Measurements from ENCODE around the gene SPINK6. TPM values are rescaled to one million over a fixed set of nuclear protein-coding genes. Genes with fewer than 3 reads are reported as not detected.

The SPINK6 gene, protein sequence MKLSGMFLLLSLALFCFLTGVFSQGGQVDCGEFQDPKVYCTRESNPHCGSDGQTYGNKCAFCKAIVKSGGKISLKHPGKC
- total RNA-seq: not detected

DNA sequence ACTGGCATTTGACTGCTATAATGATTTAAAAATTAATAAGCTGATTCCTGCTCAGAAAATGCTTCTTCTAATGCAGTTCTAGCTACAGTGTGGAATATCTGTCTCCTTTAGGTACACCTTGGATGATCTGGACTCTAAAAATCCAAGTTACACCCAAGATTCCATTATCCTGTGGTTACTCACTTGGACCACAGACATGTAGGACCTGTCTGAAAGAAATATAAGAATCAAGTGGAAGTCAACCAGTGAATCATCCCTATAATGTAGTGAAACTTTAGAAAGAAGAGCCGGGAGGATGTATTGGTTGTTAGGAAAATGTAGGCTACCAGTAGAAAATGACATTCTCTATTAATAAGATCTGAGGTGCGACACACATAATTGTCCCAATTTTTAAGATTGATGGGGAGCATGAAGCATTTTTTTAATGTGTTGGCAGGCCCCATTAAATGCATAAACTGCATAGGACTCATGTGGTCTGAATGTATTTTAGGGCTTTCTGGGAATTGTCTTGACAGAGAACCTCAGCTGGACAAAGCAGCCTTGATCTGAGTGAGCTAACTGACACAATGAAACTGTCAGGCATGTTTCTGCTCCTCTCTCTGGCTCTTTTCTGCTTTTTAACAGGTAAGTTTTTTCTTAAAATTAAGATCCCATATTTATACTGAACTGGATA is at the start of gene SPINK6:
TSS of gene SPINK6 (plus strand) at position 512 of the 673 bp plus-strand sequence. CDS start at position 567, 55 bp downstream.
- peaks cover 1% of the 10 kb centered on the region for H3K4me1 Mint-ChIP-seq
- H3K9me3 Mint-ChIP-seq: no peaks in the 10 kb centered on the region
- DNase-seq: no peak
- ChIA-PET CTCF (no interaction called here), POLR2A (no interaction called here)
- no peak within 1 kb of the TSS for H3K27ac Mint-ChIP-seq
- H3K27me3 Mint-ChIP-seq: peaks cover 9% of the 10 kb centered on the region
- H3K36me3 Mint-ChIP-seq (ENCODE audit: low read depth): no peaks in the 10 kb centered on the region
- H3K4me3 Mint-ChIP-seq: no peak within 1 kb of the TSS

DNA sequence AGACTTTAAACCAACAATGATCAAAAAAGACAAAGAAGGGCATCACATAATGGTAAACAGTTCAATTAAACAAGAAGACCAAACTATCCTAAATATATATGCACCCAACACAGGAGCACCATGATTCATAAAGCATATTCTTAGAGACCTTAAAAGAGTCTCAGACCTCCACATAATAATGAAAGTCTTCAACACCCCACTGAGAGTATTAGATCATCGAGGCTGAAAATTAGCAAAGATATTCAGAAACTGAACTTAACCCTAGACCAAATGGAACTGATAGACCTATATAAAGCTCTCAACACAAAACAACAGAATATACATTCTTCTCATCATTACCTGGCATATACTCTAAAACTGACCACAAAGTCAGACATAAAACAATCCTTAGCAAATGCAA is 46.2 kb upstream of the SPINK6 start:
- no peaks in the 10 kb centered on the region for H3K9me3 Mint-ChIP-seq
- no peaks in the 10 kb centered on the region for H3K27me3 Mint-ChIP-seq
- no peaks in the 10 kb centered on the region for H3K4me1 Mint-ChIP-seq
- POLR2A ChIA-PET: no interaction called here
- CTCF ChIA-PET: no interaction called here
- H3K4me3 Mint-ChIP-seq: no peak overlapping the region
- no peaks in the 10 kb centered on the region for H3K36me3 Mint-ChIP-seq (ENCODE audit: low read depth)
- no peak for DNase-seq
- no peak overlapping the region for H3K27ac Mint-ChIP-seq

DNA sequence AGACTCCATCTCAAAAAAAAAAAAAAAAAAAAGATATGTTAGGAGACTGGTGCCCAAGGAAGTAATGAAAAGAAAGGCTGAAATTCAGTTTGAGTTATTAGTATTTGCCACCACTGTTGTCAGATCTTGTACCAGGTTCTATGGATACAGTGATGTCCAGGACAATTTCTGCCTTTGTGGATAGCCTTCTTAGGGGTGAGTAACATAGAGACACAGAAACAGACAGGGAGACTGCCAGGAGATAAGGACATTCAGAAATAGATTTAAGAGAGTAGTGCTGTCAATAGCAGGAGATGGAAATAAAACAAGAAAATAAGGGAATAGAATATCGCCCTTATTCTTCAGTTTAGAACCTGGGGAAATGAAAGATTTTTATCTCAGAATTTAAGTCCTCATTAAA is 40.8 kb upstream of the SPINK6 start:
- Mint-ChIP-seq H3K27ac (no peak overlapping the region), H3K36me3 (ENCODE audit: low read depth) (no peaks in the 10 kb centered on the region), H3K9me3 (no peaks in the 10 kb centered on the region), H3K4me1 (no peaks in the 10 kb centered on the region), H3K4me3 (no peak overlapping the region), H3K27me3 (peaks cover 3% of the 10 kb centered on the region)
- CTCF ChIA-PET: no interaction called here
- no peak for DNase-seq
- POLR2A ChIA-PET: no interaction called here

DNA sequence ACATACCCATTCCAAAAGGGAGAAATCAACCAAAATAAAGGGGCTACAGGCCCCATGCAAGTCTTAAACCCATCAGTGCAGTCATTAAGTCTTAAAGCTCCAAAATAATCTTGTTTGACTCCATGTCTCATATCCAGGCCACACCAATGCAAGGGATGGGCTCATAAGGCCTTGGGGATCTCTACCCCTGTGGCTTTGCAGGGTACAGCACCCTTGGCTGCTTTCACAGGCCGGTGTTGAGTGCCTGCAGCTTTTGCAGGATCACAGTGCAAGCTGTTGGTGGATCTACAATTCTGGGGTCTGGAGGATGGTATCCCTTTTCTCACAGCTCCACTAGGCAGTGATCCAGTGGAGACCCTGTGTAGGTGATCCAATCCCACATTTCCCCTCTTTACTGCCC is 39.5 kb upstream of the SPINK6 start:
- DNase-seq: no peak
- ChIA-PET POLR2A (no interaction called here), CTCF (no interaction called here)
- peaks cover 3% of the 10 kb centered on the region for H3K27me3 Mint-ChIP-seq
- H3K27ac Mint-ChIP-seq: no peak overlapping the region
- no peaks in the 10 kb centered on the region for H3K36me3 Mint-ChIP-seq (ENCODE audit: low read depth)
- no peaks in the 10 kb centered on the region for H3K9me3 Mint-ChIP-seq
- no peaks in the 10 kb centered on the region for H3K4me1 Mint-ChIP-seq
- no peak overlapping the region for H3K4me3 Mint-ChIP-seq

DNA sequence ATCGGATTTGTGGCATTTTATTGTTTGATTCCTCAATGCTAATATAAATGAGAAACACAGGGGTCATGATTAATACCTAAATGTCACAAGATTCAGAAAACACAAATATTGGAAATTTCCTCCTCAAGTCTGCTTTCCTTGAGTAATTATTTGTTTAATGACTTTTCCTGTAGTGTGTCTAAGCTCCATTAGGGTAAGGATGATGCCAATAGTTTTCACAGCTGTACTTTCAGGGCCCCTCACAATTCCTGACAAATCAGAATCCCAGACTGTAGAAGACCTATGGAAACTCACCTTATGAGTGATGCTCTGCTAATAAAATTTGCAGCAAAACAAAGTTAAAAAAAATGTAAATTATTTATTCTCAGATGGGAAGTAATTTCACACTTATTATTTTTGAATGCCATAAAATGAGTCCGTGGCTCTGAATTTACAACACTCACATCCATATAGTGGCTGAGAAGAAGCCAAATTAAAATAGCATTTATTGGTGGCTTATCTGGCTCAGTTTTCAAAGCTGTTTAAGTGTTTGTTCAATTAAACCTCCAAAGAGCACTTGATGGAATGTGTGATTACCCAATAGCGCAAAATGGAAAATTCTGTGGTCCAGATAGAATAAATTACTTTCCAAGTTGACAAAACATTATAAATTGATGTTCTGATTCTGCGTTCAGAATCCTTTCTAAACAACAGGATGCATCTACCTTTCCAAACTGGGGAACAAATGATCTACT is 36.1 kb upstream of the SPINK6 start:
- CTCF ChIA-PET: no interaction called here
- peaks cover 5% of the 10 kb centered on the region for H3K27me3 Mint-ChIP-seq
- DNase-seq: no peak
- H3K27ac Mint-ChIP-seq: no peak overlapping the region
- no peaks in the 10 kb centered on the region for H3K36me3 Mint-ChIP-seq (ENCODE audit: low read depth)
- no peaks in the 10 kb centered on the region for H3K4me1 Mint-ChIP-seq
- H3K9me3 Mint-ChIP-seq: no peaks in the 10 kb centered on the region
- POLR2A ChIA-PET: no interaction called here
- H3K4me3 Mint-ChIP-seq: no peak overlapping the region

DNA sequence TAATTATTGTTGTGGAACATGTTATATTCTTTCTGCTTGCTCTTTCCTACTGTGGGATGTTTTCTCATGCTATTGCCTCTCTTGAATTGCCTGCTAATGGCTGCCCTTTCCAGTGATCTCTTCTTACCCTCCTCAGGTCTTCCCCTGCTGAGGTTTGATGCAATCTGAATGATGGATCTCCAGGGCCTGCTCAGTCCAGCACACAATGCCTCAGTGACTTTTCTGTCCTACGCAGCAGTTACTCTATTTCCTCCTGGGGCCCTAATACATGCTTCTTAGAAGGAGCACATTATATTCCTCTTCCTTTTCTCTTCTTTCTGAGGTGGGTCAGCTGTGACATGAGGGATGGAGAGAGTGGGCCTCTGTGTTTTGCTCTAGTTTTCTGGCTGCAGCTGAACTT is 34.6 kb upstream of the SPINK6 start, which contains the start of gene SPINK14:
TSS of gene SPINK14 (plus strand) at position 301 of the 400 bp plus-strand sequence. CDS start 1,187 bp downstream, outside the sequence.
- peaks cover 9% of the 10 kb centered on the region for H3K27me3 Mint-ChIP-seq
- POLR2A ChIA-PET: no interaction called here
- no peak within 1 kb of the TSS for H3K27ac Mint-ChIP-seq
- H3K4me3 Mint-ChIP-seq: no peak within 1 kb of the TSS
- DNase-seq: no peak
- H3K36me3 Mint-ChIP-seq (ENCODE audit: low read depth): no peaks in the 10 kb centered on the region
- H3K4me1 Mint-ChIP-seq: no peaks in the 10 kb centered on the region
- CTCF ChIA-PET: no interaction called here
- H3K9me3 Mint-ChIP-seq: no peaks in the 10 kb centered on the region

DNA sequence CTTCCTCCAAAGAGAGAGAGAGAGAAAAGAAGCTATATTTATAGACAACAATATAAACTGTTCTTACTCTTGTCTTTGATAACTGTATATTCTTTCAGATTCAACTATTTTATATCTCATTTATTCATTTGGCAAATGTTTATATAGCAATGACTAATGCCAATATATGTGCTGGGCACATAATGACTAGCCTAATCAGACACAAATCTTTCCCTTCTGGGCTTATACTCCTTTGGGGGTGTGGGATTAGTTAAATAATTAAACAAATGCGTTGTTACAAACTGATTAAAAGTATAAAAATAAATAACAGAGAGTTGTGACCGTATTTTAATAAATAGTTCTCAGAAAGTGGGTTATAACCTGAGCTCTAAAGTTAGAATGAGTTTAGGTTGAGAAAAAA is 30.5 kb upstream of the SPINK6 start:
- Mint-ChIP-seq H3K27ac (no peak overlapping the region), H3K27me3 (peaks cover 11% of the 10 kb centered on the region), H3K9me3 (no peaks in the 10 kb centered on the region), H3K4me3 (no peak overlapping the region), H3K4me1 (no peaks in the 10 kb centered on the region), H3K36me3 (ENCODE audit: low read depth) (no peaks in the 10 kb centered on the region)
- POLR2A ChIA-PET: no interaction called here
- no peak for DNase-seq
- CTCF ChIA-PET: no interaction called here

DNA sequence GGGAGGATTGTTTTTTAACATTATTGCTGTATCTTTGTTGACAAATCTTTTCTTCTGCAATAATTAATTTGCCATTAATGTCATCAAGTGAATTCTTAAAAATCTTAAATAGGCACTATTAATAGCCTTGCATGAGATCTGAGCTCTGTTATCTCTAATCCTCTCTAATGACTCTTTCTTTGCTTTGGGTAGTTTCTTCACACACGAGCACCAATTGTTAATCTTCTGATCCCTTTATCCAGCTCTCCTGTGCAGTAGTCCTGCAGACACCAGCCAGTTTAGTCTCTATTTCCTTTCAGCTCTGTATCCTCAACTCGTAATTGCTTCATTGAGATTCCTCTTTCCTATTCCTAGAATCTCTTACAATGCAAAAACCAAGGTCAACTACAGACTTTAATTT is 26.4 kb upstream of the SPINK6 start:
- no peak overlapping the region for H3K4me3 Mint-ChIP-seq
- no peak for DNase-seq
- H3K27ac Mint-ChIP-seq: no peak overlapping the region
- no peaks in the 10 kb centered on the region for H3K36me3 Mint-ChIP-seq (ENCODE audit: low read depth)
- ChIA-PET CTCF (no interaction called here), POLR2A (no interaction called here)
- no peaks in the 10 kb centered on the region for H3K9me3 Mint-ChIP-seq
- H3K27me3 Mint-ChIP-seq: peaks cover 14% of the 10 kb centered on the region
- no peaks in the 10 kb centered on the region for H3K4me1 Mint-ChIP-seq

DNA sequence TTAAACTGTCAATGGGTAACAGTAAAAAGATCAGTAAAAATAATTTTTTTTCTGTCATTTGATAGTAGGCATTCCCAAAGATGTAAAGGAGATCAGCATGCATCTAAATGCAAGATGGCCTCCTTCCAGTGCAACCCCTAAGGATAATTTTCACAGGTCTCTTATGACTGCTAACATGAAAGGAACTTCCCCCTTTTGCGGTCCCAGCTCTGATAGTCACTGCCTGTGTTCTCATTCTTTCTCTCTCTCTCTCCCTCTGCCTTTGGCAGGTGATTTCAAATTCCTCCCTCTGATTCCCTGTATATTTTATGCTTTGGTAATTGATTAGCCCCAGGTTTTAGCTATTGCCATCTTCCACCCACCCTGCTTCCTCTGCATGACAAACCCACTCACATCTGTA is 25.6 kb upstream of the SPINK6 start:
- H3K9me3 Mint-ChIP-seq: no peaks in the 10 kb centered on the region
- H3K27ac Mint-ChIP-seq: no peak overlapping the region
- H3K4me3 Mint-ChIP-seq: no peak overlapping the region
- H3K4me1 Mint-ChIP-seq: no peaks in the 10 kb centered on the region
- CTCF ChIA-PET: no interaction called here
- DNase-seq: no peak
- peaks cover 14% of the 10 kb centered on the region for H3K27me3 Mint-ChIP-seq
- POLR2A ChIA-PET: no interaction called here
- H3K36me3 Mint-ChIP-seq (ENCODE audit: low read depth): no peaks in the 10 kb centered on the region

DNA sequence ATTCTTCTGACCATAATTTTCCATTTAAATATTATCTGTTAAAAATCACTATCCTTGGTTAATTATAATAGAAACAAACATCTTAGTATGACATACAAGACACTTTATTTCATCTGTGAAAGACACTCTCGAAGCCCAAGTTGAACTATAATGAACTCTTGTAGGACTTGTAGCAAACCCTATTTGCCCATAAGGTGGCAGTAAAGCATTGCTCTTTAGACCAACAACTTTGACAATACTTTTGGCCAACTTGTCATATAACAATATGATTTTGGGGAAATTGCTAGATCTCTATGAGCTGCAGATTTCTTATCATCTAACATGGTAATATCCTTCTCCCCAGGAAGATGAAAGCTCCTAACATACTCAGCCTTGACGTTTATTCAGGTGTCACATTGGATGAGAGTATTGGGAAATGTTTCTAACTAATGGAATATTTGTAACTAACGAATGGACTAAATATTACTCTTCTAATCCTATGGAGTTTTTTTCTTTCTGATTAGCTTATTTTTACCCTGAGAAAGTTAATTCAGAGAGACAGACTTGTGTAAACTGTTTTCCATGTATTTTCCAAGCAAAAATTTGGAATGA is 23.5 kb upstream of the SPINK6 start:
- DNase-seq: no peak
- H3K27ac Mint-ChIP-seq: no peak overlapping the region
- ChIA-PET CTCF (interaction anchor here (1.5 to 3.1 kb wide), 3 partner anchors 193 to 552 kb away, joined by 4 to 22 read pairs (median 8); no protein-coding TSS in a partner anchor), POLR2A (no interaction called here)
- peaks cover 10% of the 10 kb centered on the region for H3K27me3 Mint-ChIP-seq
- H3K4me3 Mint-ChIP-seq: no peak overlapping the region
- no peaks in the 10 kb centered on the region for H3K9me3 Mint-ChIP-seq
- H3K4me1 Mint-ChIP-seq: no peaks in the 10 kb centered on the region
- H3K36me3 Mint-ChIP-seq (ENCODE audit: low read depth): no peaks in the 10 kb centered on the region

DNA sequence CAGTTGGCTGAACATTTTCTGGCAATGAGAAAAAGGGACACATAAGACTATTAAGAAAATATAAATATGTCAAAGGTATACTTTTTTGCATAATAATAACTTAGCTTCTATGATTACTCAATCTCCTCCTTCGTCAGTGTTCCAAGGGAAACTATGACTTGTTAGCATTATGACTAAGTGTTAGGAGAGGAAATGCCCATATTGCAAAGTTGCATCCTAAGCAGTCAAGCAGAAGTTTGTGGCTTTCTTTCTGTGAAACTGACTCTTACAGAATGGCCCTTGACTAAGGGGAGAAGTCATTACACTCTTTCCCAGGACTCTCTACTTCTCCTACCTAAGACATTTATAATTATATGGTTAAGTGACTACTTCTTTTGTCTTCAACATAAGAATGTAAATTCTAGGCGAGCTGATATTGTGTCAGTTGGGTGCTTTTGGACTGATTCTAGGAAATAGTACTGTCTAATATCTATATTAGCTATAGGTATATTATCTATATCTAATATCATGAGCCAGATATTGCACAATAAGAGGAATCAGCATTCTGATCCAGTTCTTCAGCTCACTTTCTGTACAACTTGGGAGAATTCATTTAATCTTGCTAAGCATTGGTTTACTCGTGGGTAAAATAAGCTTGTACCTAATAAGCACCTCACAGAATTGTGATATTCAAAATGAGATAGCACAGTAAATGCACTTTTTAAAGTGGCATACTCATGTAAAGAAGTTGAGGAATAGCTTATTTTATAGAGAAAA is 16.4 kb upstream of the SPINK6 start:
- no peak for DNase-seq
- Mint-ChIP-seq H3K9me3 (no peaks in the 10 kb centered on the region), H3K27me3 (peaks cover 6% of the 10 kb centered on the region), H3K36me3 (ENCODE audit: low read depth) (no peaks in the 10 kb centered on the region), H3K27ac (no peak overlapping the region), H3K4me1 (peaks cover 9% of the 10 kb centered on the region), H3K4me3 (no peak overlapping the region)
- ChIA-PET CTCF (interaction anchor here (0.6 to 1.4 kb wide), 2 partner anchors 43 to 544 kb away, joined by 3 to 5 read pairs; no protein-coding TSS in a partner anchor), POLR2A (no interaction called here)

DNA sequence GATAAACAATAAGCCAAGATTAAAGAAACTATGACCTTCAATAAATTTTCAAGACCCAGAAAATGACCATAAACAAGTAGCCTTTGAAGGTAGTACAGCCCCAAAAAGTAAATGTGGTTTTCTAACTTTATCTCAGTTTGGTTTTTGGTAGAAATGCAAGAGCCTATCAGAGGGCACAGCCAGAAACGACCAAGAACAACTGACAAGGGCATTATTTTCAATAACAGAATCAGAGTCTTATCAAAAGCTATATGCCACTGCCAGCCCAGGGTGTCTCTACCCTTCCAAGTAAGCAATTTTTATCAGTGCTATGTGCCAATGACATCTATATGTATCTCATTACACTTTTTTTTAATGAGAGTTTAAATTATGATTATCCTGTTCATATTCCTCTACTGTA is 11.8 kb upstream of the SPINK6 start:
- DNase-seq: no peak
- H3K9me3 Mint-ChIP-seq: no peaks in the 10 kb centered on the region
- no peak overlapping the region for H3K27ac Mint-ChIP-seq
- no peak overlapping the region for H3K4me3 Mint-ChIP-seq
- H3K27me3 Mint-ChIP-seq: peaks cover 6% of the 10 kb centered on the region
- CTCF ChIA-PET: no interaction called here
- POLR2A ChIA-PET: no interaction called here
- H3K36me3 Mint-ChIP-seq (ENCODE audit: low read depth): no peaks in the 10 kb centered on the region
- H3K4me1 Mint-ChIP-seq: peaks cover 5% of the 10 kb centered on the region

DNA sequence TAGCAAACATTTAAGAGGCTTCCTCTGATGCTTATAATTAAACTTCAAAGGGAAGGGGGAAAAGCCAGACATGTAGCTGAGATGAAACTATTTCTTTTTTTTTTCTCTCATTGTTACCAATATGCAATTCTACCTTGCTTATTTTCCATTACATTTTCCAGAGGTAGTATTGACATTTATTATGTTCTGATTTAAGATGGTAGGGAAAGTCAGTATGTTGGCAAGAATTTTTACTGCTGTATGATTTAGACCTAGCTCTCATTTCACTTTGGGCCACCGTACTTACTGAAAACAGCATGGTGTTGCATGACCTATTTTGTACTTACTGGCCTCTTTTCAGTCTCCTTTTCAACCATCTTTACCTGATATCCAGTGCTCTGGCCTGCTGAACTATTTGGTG is 9.6 kb upstream of the SPINK6 start:
- no peaks in the 10 kb centered on the region for H3K9me3 Mint-ChIP-seq
- H3K27me3 Mint-ChIP-seq: peaks cover 2% of the 10 kb centered on the region
- H3K4me3 Mint-ChIP-seq: no peak overlapping the region
- DNase-seq: no peak
- ChIA-PET CTCF (no interaction called here), POLR2A (no interaction called here)
- no peak overlapping the region for H3K27ac Mint-ChIP-seq
- no peaks in the 10 kb centered on the region for H3K36me3 Mint-ChIP-seq (ENCODE audit: low read depth)
- no peaks in the 10 kb centered on the region for H3K4me1 Mint-ChIP-seq

All from activated CD4-positive, alpha-beta memory T cell treated with anti-CD3 and anti-CD28 coated beads, Interleukin-2, amount 10 ng/mL, durations not matched to agents 7 days and 5 days (primary cell).